DOHH2 (cell line): ENCODE measurements around the gene WWP2.

ENCODE experiments used
- CTCF ChIP-seq: fragments of 200-600 bp; sonication (generic); IDR thresholded peaks from one replicate; pipeline ENCODE4 v1.5.1; 2014; ENCODE audit warnings: antibody characterized with exemption, mild to moderate bottlenecking, low read depth, low read length; ENCODE audit not compliant: poor library complexity, severe bottlenecking
- EZH2phosphoT487 ChIP-seq: fragments of 200-600 bp; sonication (generic); IDR thresholded peaks from 2 replicates; pipeline ENCODE4 v1.6.1; 2017; ENCODE audit warnings: borderline replicate concordance, mild to moderate bottlenecking, antibody characterized with exemption, low read length, moderate library complexity, mixed read lengths

DNA sequence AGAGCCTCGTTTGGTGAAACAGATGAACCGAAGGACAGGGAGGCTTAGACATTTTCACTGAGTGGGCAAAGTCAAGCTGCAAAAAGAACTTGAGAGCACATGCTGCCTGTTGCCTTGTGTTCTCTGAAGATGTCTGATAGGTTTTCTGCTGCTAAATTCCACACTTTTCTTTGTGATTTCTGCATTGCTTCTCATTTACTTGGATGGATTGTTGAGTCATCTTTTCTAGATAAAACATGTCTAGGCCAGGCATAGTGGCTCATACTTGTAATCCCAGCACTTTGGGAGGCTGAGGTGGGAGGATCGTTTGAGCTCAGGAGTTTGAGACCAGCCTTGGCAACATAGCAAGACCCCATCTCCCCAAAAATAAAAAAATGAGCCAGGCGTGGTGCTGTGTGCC lies 108.6 kb downstream of the WWP2 start:
- no peak for TF ChIP-seq CTCF
- no peak for TF ChIP-seq EZH2phosphoT487
